Neuronal stem cell (in vitro differentiated cells): ENCODE measurements around the gene ASS1. TPM values are rescaled to one million over a fixed set of nuclear protein-coding genes. Genes with fewer than 3 reads are reported as not detected.

ENCODE experiments used
- DNase-seq: peaks from one replicate; pipeline ENCODE4 v3.0.0-alpha.2; 2013; ENCODE audit warnings: low spot score
- H2AFZ ChIP-seq: one replicate; pipeline ENCODE4 v1.6.1; 2013; ENCODE audit warnings: mild to moderate bottlenecking, low read length, inconsistent platforms
- H2AK5ac ChIP-seq: 2 replicates; pipeline ENCODE4 v1.6.1; 2013; ENCODE audit warnings: low read depth, mild to moderate bottlenecking, inconsistent platforms, low read length, moderate library complexity, mixed read lengths
- H2BK120ac ChIP-seq: 2 replicates; pipeline ENCODE4 v1.6.1; 2013; ENCODE audit warnings: low read depth, mild to moderate bottlenecking, inconsistent platforms, low read length, moderate library complexity, mixed read lengths
- H2BK12ac ChIP-seq: one replicate; pipeline ENCODE4 v1.6.1; 2013; ENCODE audit warnings: low read length, inconsistent platforms
- H2BK15ac ChIP-seq: 2 replicates; pipeline ENCODE4 v1.6.1; 2013; ENCODE audit warnings: mild to moderate bottlenecking, low read length, inconsistent platforms, mixed read lengths
- H2BK5ac ChIP-seq: one replicate; pipeline ENCODE4 v1.6.1; 2013; ENCODE audit warnings: inconsistent platforms, mild to moderate bottlenecking, low read length, moderate library complexity
- H3K14ac ChIP-seq: one replicate; pipeline ENCODE4 v1.6.1; 2013; ENCODE audit warnings: low read length, inconsistent platforms
- H3K18ac ChIP-seq: 2 replicates; pipeline ENCODE4 v1.6.1; 2013; ENCODE audit warnings: low read length, inconsistent platforms
- H3K23ac ChIP-seq: 2 replicates; pipeline ENCODE4 v1.6.1; 2013; ENCODE audit warnings: low read depth, mild to moderate bottlenecking, mixed read lengths, low read length, inconsistent platforms; ENCODE audit not compliant: poor library complexity
- H3K27ac ChIP-seq: replicated peaks from 3 replicates; pipeline ENCODE4 v1.5.1; 2013; ENCODE audit warnings: low read length, inconsistent platforms
- H3K27me3 ChIP-seq, 3 experiments: 2 replicates each; pipeline ENCODE4 v1.6.1; 2013; ENCODE audit warnings: low read length in 3 of 3, mild to moderate bottlenecking in 2 of 3, inconsistent platforms in 1 of 3, low read depth in 1 of 3, mixed read lengths in 1 of 3, moderate library complexity in 1 of 3; ENCODE audit not compliant: control insufficient read depth in 3 of 3, insufficient read depth in 3 of 3
- H3K36me3 ChIP-seq, 2 donors: replicated peaks in 1 of 2; 2 replicates each; pipeline ENCODE4 v1.6.1; 2013; ENCODE audit warnings: low read length in 2 of 2; ENCODE audit not compliant: control insufficient read depth in 2 of 2, insufficient read depth in 2 of 2
- H3K4ac ChIP-seq: 2 replicates; pipeline ENCODE4 v1.6.1; 2013; ENCODE audit warnings: inconsistent platforms, mild to moderate bottlenecking, low read length, moderate library complexity
- H3K4me1 ChIP-seq, 2 donors: 1 replicate in 1 of 2; 2 replicates in 1 of 2; pipeline ENCODE4 v1.6.1; 2013; ENCODE audit warnings: low read length in 2 of 2, low read depth in 1 of 2; ENCODE audit not compliant: control insufficient read depth in 2 of 2, insufficient read depth in 1 of 2
- H3K4me2 ChIP-seq: one replicate; pipeline ENCODE4 v1.6.1; 2013; ENCODE audit warnings: mild to moderate bottlenecking, low read length, inconsistent platforms; ENCODE audit not compliant: insufficient read depth, poor library complexity, severe bottlenecking
- H3K4me3 ChIP-seq, 2 donors: 2 replicates each; pipeline ENCODE4 v1.5.1; 2013; ENCODE audit warnings: low read length in 2 of 2, mild to moderate bottlenecking in 2 of 2, inconsistent platforms in 1 of 2, moderate library complexity in 1 of 2
- H3K79me1 ChIP-seq: one replicate; pipeline ENCODE4 v1.6.1; 2013; ENCODE audit warnings: low read depth, mild to moderate bottlenecking, inconsistent platforms, low read length, moderate library complexity
- H3K9ac ChIP-seq: one replicate; pipeline ENCODE4 v1.6.1; 2013; ENCODE audit warnings: mild to moderate bottlenecking, low read depth, low read length, inconsistent platforms; ENCODE audit not compliant: poor library complexity
- H3K9me3 ChIP-seq, 2 donors: replicated peaks in 1 of 2; 2 replicates each; pipeline versions ENCODE3 to v1.6.1; 2013; ENCODE audit warnings: low read length in 2 of 2, mild to moderate bottlenecking in 2 of 2, inconsistent platforms in 1 of 2, low read depth in 1 of 2, mixed read lengths in 1 of 2, moderate library complexity in 1 of 2; ENCODE audit not compliant: control insufficient read depth in 2 of 2, insufficient read depth in 1 of 2
- H4K8ac ChIP-seq: one replicate; pipeline ENCODE4 v1.6.1; 2013; ENCODE audit warnings: low read depth, mild to moderate bottlenecking, inconsistent platforms, low read length, moderate library complexity
- H4K91ac ChIP-seq: one replicate; pipeline ENCODE4 v1.6.1; 2013; ENCODE audit warnings: low read length, low read depth, mild to moderate bottlenecking, inconsistent platforms; ENCODE audit not compliant: poor library complexity
- WGBS, 2 donors: extraction: QIAGEN DNeasy Blood & Tissue Kit; methylation state at CpG; one replicate each; pipeline ENCODE4 v1.1.7; 2013; ENCODE audit warnings: missing lambda C conversion rate in 2 of 2, mixed read lengths in 1 of 2; ENCODE audit not compliant: insufficient read length in 2 of 2, insufficient replicate concordance in 1 of 2; ENCODE audit errors: extremely low coverage in 2 of 2; 5-methylcytosine and 5-hydroxymethylcytosine counted together
- polyA plus RNA-seq, 2 experiments: library from polyadenylated mRNA; stranded (reverse); fragments of 200-250 nt; gene quantifications; one replicate each; pipeline ENCODE4 v1.2.3, GENCODE V29; 2013

The ASS1 gene
- 19.7 TPM for polyA plus RNA-seq (2013, experiment 1 of 2)
- 19.8 TPM for polyA plus RNA-seq (2013, experiment 2 of 2)

DNA sequence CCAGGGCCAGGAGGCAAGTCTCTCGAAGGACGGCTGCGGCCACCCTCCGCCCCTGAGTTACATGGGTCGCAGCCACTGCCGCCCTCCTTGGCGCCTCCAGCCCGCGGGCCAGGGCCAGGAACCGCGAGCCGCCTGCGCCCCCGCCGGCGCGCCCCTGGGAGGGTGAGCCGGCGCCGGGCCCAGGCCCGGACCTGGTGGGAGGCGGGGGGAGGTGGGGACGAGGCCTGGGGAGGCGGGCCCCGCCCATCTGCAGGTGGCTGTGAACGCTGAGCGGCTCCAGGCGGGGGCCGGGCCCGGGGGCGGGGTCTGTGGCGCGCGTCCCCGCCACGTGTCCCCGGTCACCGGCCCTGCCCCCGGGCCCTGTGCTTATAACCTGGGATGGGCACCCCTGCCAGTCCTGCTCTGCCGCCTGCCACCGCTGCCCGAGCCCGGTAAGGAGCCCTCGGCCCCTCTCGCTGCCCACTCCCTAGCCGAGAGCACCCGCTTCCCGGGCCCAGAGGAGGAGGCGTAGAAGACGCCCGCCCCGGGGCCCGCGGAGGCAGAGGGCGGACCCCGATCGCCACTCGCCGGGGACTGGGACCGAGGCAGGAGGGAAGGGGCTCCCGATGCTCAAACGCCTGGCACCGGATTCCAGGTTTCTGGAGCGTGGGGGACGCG lies at the start of gene ASS1:
ASS1 (plus strand) TSS at position 397 of the 657 bp plus-strand sequence. CDS start 7,268 bp downstream, outside the sequence.
- H3K14ac ChIP-seq: no peak within 1 kb of the TSS
- peaks cover 19 to 27% of the 10 kb centered on the region in 2 donors for H3K4me1 ChIP-seq
- H3K9me3 ChIP-seq: peaks cover 3 to 4% of the 10 kb centered on the region in 2 donors
- H4K8ac ChIP-seq: peak within 1 kb of the TSS; percentile 32
- peak within 1 kb of the TSS; percentile 25 for H3K23ac ChIP-seq
- H3K4me2 ChIP-seq: peak within 1 kb of the TSS; percentile 96
- peak; percentile 48 for DNase-seq
- peak within 1 kb of the TSS; percentile 92 for H3K18ac ChIP-seq
- H2BK5ac ChIP-seq: peak within 1 kb of the TSS; percentile 5
- peak within 1 kb of the TSS; percentile 94 for H2BK15ac ChIP-seq
- peak within 1 kb of the TSS; percentile 67 for H2BK12ac ChIP-seq
- no peaks in the 10 kb centered on the region for H3K36me3 ChIP-seq
- H2AFZ ChIP-seq: peak within 1 kb of the TSS; percentile 88
- H3K9ac ChIP-seq: peak within 1 kb of the TSS; percentile 83
- no peaks in the 10 kb centered on the region for H3K79me1 ChIP-seq
- peak within 1 kb of the TSS; percentile 43 for H2BK120ac ChIP-seq
- H3K27ac ChIP-seq: no peak within 1 kb of the TSS
- peak within 1 kb of the TSS; percentile 35 to 80 for H3K4me3 ChIP-seq
- H3K27me3 ChIP-seq: peaks cover 0 to 49% (median 13%) of the 10 kb centered on the region in 3 experiments
- H4K91ac ChIP-seq: no peak within 1 kb of the TSS
- H2AK5ac ChIP-seq: peak within 1 kb of the TSS; percentile 40
- H3K4ac ChIP-seq: peak within 1 kb of the TSS; percentile 70
- WGBS, 2 donors: no CpG with 5 or more reads among the region's 66 CpGs

DNA sequence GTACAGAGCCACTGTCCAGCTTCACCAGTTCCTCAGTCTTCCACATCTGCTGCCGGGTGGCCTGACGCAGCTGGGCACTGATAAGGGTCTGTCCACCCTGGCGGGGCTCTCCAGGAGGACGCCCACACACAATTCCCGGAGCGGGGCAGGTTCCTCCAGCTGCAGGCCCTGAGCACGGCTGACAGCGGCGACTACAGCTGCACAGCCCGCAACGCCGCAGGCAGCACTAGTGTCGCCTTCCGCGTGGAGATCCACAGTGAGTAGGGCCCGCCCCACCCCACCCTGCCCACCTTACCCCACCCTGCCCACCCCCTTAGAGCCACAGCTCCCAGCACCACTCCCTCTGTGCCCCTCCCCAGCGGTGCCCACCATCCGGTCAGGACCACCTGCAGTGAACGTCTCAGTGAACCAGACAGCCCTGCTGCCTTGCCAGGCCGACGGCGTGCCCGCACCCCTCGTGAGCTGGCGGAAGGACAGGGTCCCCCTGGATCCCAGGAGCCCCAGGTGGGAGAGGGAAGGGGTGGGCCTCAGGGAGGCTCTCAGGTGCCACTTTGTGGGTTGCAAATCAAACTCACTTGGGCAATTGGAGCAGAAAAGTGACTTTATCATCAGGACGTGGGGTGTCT lies 48.8 kb upstream of the ASS1 start:
- Histone ChIP-seq H4K8ac (no peak overlapping the region), H2BK120ac (no peak overlapping the region), H2BK5ac (no peak overlapping the region), H3K14ac (no peak overlapping the region), H3K4me3 (no peak overlapping the region), H2BK12ac (no peak overlapping the region), H3K4me1 (peaks cover 0 to 4% of the 10 kb centered on the region in 2 donors), H3K27ac (no peak overlapping the region), H2AFZ (no peak overlapping the region), H3K4ac (no peak overlapping the region), H3K79me1 (no peaks in the 10 kb centered on the region), H3K23ac (peak overlapping the region; percentile 0), H3K18ac (peak overlapping the region; percentile 85), H2BK15ac (no peak overlapping the region), H3K27me3 (peaks cover 0 to 4% (median 0%) of the 10 kb centered on the region in 3 experiments), H3K9me3 (no peaks in the 10 kb centered on the region), H3K9ac (no peak overlapping the region), H3K4me2 (no peak overlapping the region), H4K91ac (no peak overlapping the region), H2AK5ac (no peak overlapping the region), H3K36me3 (no peaks in the 10 kb centered on the region)
- no peak for DNase-seq
- no CpG with 5 or more reads among the region's 26 CpGs for WGBS, 2 donors

DNA sequence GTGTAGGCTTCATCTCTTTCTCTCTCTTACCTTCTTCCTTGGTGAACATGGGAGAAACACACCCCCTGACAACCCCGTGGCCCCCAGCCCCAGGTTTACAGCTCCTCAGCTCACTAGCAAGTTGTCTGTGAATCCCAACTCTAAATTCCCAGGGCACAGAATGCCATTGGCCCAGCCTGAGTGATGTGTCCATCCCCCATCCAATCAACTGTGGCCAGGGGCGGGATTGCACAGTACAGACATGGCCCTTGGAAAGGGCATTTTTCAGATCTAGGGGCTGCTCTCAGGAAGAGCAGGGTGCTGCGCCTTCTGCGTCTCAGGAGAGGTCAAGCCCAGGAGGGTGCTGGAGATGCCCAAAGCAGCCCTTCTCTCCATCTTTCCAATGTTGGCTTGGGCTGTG lies 48.2 kb upstream of the ASS1 start:
- no peaks in the 10 kb centered on the region for H3K79me1 ChIP-seq
- WGBS, 2 donors: no CpG with 5 or more reads among the region's 4 CpGs
- H3K9ac ChIP-seq: no peak overlapping the region
- peaks cover 0 to 5% of the 10 kb centered on the region in 2 donors for H3K4me1 ChIP-seq
- H3K18ac ChIP-seq: no peak overlapping the region
- H3K4me2 ChIP-seq: no peak overlapping the region
- no peak overlapping the region for H2BK12ac ChIP-seq
- no peak overlapping the region for H2BK15ac ChIP-seq
- H3K27me3 ChIP-seq: peaks cover 0 to 4% (median 0%) of the 10 kb centered on the region in 3 experiments
- DNase-seq: no peak
- no peak overlapping the region for H3K4ac ChIP-seq
- no peak overlapping the region for H2AFZ ChIP-seq
- H3K36me3 ChIP-seq: no peaks in the 10 kb centered on the region
- no peak overlapping the region for H3K23ac ChIP-seq
- H2AK5ac ChIP-seq: no peak overlapping the region
- H4K8ac ChIP-seq: no peak overlapping the region
- H4K91ac ChIP-seq: no peak overlapping the region
- H3K27ac ChIP-seq: no peak overlapping the region
- H3K14ac ChIP-seq: no peak overlapping the region
- no peak overlapping the region for H2BK5ac ChIP-seq
- no peak overlapping the region for H2BK120ac ChIP-seq
- H3K9me3 ChIP-seq: no peaks in the 10 kb centered on the region
- no peak overlapping the region for H3K4me3 ChIP-seq
